K562 (cell line): ENCODE data around the gene PHKA1. TPM values are rescaled to one million over a fixed set of nuclear protein-coding genes. Genes with fewer than 3 reads are reported as not detected.

Source experiments
- ATAC-seq: fragments of 200-7000 bp; cut with Tn5 transposase; 3 replicates; pipeline ENCODE4 v1.9.1; 2020; ENCODE audit warnings: moderate library complexity
- BruUV-seq: library from RNA; stranded (reverse); fragments of 400-500 nt; replicated peaks from 2 replicates; lab custom pipeline; 2021; lab: Mats Ljungman, UMichigan
- CTCF ChIA-PET: fragments of 300-600 bp; formaldehyde crosslinking; extraction: SDS; loops from one replicate; lab custom pipeline; 2021; ENCODE audit warnings: low intra/inter-chr PET ratio; lab: Yijun Ruan, JAX
- POLR2A ChIA-PET: fragments of 300-600, 350-650 bp; sonication (Branson Sonifier 250); formaldehyde crosslinking; extraction: SDS; loops from one replicate; lab custom pipeline; 2021; ENCODE audit warnings: antibody characterized with exemption, inconsistent platforms; lab: Yijun Ruan, JAX
- DNase-seq, 4 experiments: peaks; one replicate each; pipeline versions ENCODE4 v3.0.0 to v3.0.0-alpha.2; 2011 to 2018; ENCODE audit warnings: low spot score in 3 of 4, mixed read lengths in 3 of 4; ENCODE audit errors: extremely low read depth in 1 of 4
- FAIRE-seq: peaks from 2 replicates; lab custom pipeline; 2011; peaks lifted over from hg19 to GRCh38; lab: Jason Lieb, UNC
- H2AFZ ChIP-seq: 2 replicates; pipeline ENCODE4 v1.6.0; 2011; ENCODE audit warnings: low read depth, low read length, control low read depth, inconsistent platforms
- H3K27ac ChIP-seq: fragments of 200-600 bp; 3 replicates; pipeline ENCODE4 v1.8.0; 2011; ENCODE audit warnings: low read depth, mild to moderate bottlenecking, control low read depth, inconsistent platforms, low read length, moderate library complexity, mixed read lengths; ENCODE audit errors: extremely low read depth
- H3K27me3 ChIP-seq, 2 experiments: fragments of 300-600 bp in 1 of 2; 2 replicates in 1 of 2; 3 replicates in 1 of 2; pipeline versions ENCODE4 v1.6.0 to v1.8.0; 2011; ENCODE audit warnings: inconsistent platforms in 2 of 2, low read length in 2 of 2, mild to moderate bottlenecking in 1 of 2, mixed read lengths in 1 of 2, moderate library complexity in 1 of 2; ENCODE audit not compliant: control insufficient read depth in 2 of 2, insufficient read depth in 2 of 2
- H3K36me3 ChIP-seq: fragments of 300-600 bp; 3 replicates; pipeline ENCODE4 v1.8.0; 2011; ENCODE audit warnings: mild to moderate bottlenecking, low read length, inconsistent platforms; ENCODE audit not compliant: control insufficient read depth, insufficient read depth
- H3K4me1 ChIP-seq, 2 experiments: fragments of 200-600 bp in 1 of 2; replicated peaks in 1 of 2; 2 replicates in 1 of 2; 3 replicates in 1 of 2; pipeline versions ENCODE4 v1.5.1 to v1.8.0; 2011; ENCODE audit warnings: inconsistent platforms in 2 of 2, low read length in 2 of 2, mild to moderate bottlenecking in 1 of 2, mixed read lengths in 1 of 2, moderate library complexity in 1 of 2; ENCODE audit not compliant: control insufficient read depth in 2 of 2, insufficient read depth in 2 of 2
- H3K4me2 ChIP-seq: 2 replicates; pipeline ENCODE4 v1.6.1; 2011; ENCODE audit warnings: low read length, control low read depth, inconsistent platforms, mixed read lengths; ENCODE audit not compliant: insufficient read depth
- H3K4me3 ChIP-seq: fragments of 200-600 bp; sonication (generic), shearing (Covaris generic); 2 replicates; pipeline ENCODE4 v1.5.1; 2016; ENCODE audit warnings: control low read depth, inconsistent platforms
- H3K79me2 ChIP-seq: fragments of 200-600 bp; 3 replicates; pipeline ENCODE4 v1.8.0; 2011; ENCODE audit warnings: low read length, inconsistent platforms; ENCODE audit not compliant: control insufficient read depth, insufficient read depth
- H3K9ac ChIP-seq, 2 experiments: 2 replicates each; pipeline versions ENCODE4 v1.6.0 to v1.6.1; 2011; ENCODE audit warnings: low read depth in 2 of 2, low read length in 2 of 2, control low read depth in 1 of 2, inconsistent platforms in 1 of 2, mild to moderate bottlenecking in 1 of 2, mixed read lengths in 1 of 2; ENCODE audit not compliant: insufficient read depth in 1 of 2
- H3K9me1 ChIP-seq: one replicate; pipeline ENCODE4 v1.6.0; 2011; ENCODE audit warnings: inconsistent platforms, mild to moderate bottlenecking, low read length, moderate library complexity; ENCODE audit not compliant: control insufficient read depth, insufficient read depth
- H3K9me3 ChIP-seq: replicated peaks from 2 replicates; pipeline ENCODE4 v1.5.1; 2011; ENCODE audit warnings: low read depth, low read length, inconsistent platforms; ENCODE audit not compliant: control insufficient read depth, insufficient read depth
- H4K20me1 ChIP-seq: replicated peaks from 2 replicates; pipeline ENCODE4 v1.6.1; 2011; ENCODE audit warnings: low read length, inconsistent platforms, mixed read lengths; ENCODE audit not compliant: control insufficient read depth, insufficient read depth
- BRCA1 ChIP-seq, 2 experiments: fragments of 450-650 bp in 1 of 2; sonication (generic) in 1 of 2; formaldehyde crosslinking in 1 of 2; IDR thresholded peaks; 2 replicates each; pipeline versions ENCODE4 v1.5.0 to v1.6.1; 2017 to 2020; ENCODE audit warnings: mild to moderate bottlenecking in 1 of 2, missing genetic modification reagents in 1 of 2
- DEAF1 ChIP-seq: fragments of 450-650 bp; formaldehyde crosslinking; IDR thresholded peaks from 2 replicates; pipeline ENCODE4 v1.4.0; 2020; ENCODE audit warnings: mild to moderate bottlenecking, moderate library complexity
- EHMT2 ChIP-seq: fragments of 450-650 bp; IDR thresholded peaks from 2 replicates; pipeline ENCODE4 v1.6.1; 2018; ENCODE audit warnings: antibody characterized with exemption
- EP400 ChIP-seq: fragments of 450-650 bp; IDR thresholded peaks from 2 replicates; pipeline ENCODE4 v1.6.1; 2017; ENCODE audit warnings: antibody characterized with exemption, mild to moderate bottlenecking, moderate library complexity
- GTF2E2 ChIP-seq: fragments of 200-800 bp; sonication (Bioruptor generic); IDR thresholded peaks from 2 replicates; pipeline ENCODE4 v1.6.1; 2016; ENCODE audit warnings: missing genetic modification characterization, missing compliant biosample characterization
- HMGXB4 ChIP-seq: sonication (generic); formaldehyde crosslinking; IDR thresholded peaks from 2 replicates; pipeline ENCODE4 v1.8.1; 2023; ENCODE audit warnings: mild to moderate bottlenecking, missing genetic modification reagents
- HNRNPH1 ChIP-seq: fragments of 200-400 bp; formaldehyde crosslinking; optimal IDR thresholded peaks from 2 replicates; pipeline ENCODE3; 2017; ENCODE audit warnings: low read depth, mild to moderate bottlenecking, low read length, moderate library complexity
- KLF6 ChIP-seq: fragments of 250-450 bp; sonication (Bioruptor Pico); IDR thresholded peaks from 2 replicates; pipeline ENCODE4 v1.4.0; 2020; ENCODE audit warnings: mild to moderate bottlenecking, moderate library complexity, borderline replicate concordance
- RAD51 ChIP-seq: fragments of 450-650 bp; IDR thresholded peaks from 2 replicates; pipeline ENCODE4 v1.7.1; 2016; ENCODE audit warnings: low read depth, mild to moderate bottlenecking, borderline replicate concordance
- RBM22 ChIP-seq: fragments of 200-400 bp; formaldehyde crosslinking; IDR thresholded peaks from 2 replicates; pipeline ENCODE4 v1.6.1; 2018; ENCODE audit warnings: low read length, low read depth; ENCODE audit not compliant: poor library complexity, severe bottlenecking
- SFPQ ChIP-seq: fragments of 200-400 bp; formaldehyde crosslinking; IDR thresholded peaks from 2 replicates; pipeline ENCODE4 v1.6.1; 2017; ENCODE audit warnings: mild to moderate bottlenecking, low read depth, low read length, moderate library complexity
- TCF7L2 ChIP-seq: fragments of 150-350 bp; IDR thresholded peaks from 2 replicates; pipeline ENCODE4 v1.6.1; 2016; ENCODE audit warnings: low read depth, mild to moderate bottlenecking, low read length, moderate library complexity
- ZHX1 ChIP-seq: fragments of 150-350 bp; conservative IDR thresholded peaks from 2 replicates; pipeline ENCODE4 v1.6.1; 2014; ENCODE audit warnings: low read length
- ZNF133 ChIP-seq: fragments of 250-450 bp; sonication (Bioruptor Pico); IDR thresholded peaks from 2 replicates; pipeline ENCODE4 v1.4.0; 2020; ENCODE audit warnings: mild to moderate bottlenecking
- ZNF384 ChIP-seq: IDR thresholded peaks from 2 replicates; pipeline ENCODE4 v1.6.1; 2012; ENCODE audit warnings: low read depth, low read length, improper control_type of control experiment
- ZNF695 ChIP-seq: fragments of 450-650 bp; formaldehyde crosslinking; IDR thresholded peaks from 2 replicates; pipeline ENCODE4 v1.4.0; 2020; ENCODE audit warnings: mild to moderate bottlenecking, moderate library complexity
- WGBS: fragments of 100-300 bp; shearing (Covaris generic); methylation state at CpG from one replicate; pipeline ENCODE4 v1.1.6; 2016; ENCODE audit warnings: low coverage, mixed read lengths; ENCODE audit not compliant: insufficient coverage; ENCODE audit errors: missing lambda C conversion rate; 5-methylcytosine and 5-hydroxymethylcytosine counted together
- in situ Hi-C: fragments of 300-500 bp; cut with MboI; formaldehyde crosslinking; loops from 4 replicates; pipeline ENCODE4 v1.15.0; 2018; ENCODE audit warnings: inconsistent platforms, mixed read lengths
- intact Hi-C: fragments of 100-400 bp; cut with micrococcal nuclease; formaldehyde crosslinking; loops from 2 replicates; pipeline ENCODE4 v1.14.2; 2022
- polyA plus RNA-seq, 8 experiments: library from polyadenylated mRNA; depleted of rRNA in 4 of 8; stranded (reverse) in 5 of 8; unstranded in 3 of 8; fragments of >200 nt; fragmentation: Nextera tagmentation in 2 of 8; fragmentation: Illumina TruSeq in 1 of 8; extraction: Ambion mirVana in 2 of 8; extraction: Trizol in 1 of 8; gene quantifications; 2 replicates each; pipeline versions ENCODE4 v1.2.1 to v1.2.3, GENCODE V29; 2011 to 2014; ENCODE audit warnings: inconsistent platforms in 1 of 8, missing spikeins in 1 of 8
- total RNA-seq, 7 experiments: library from RNA; depleted of rRNA in 6 of 7; stranded (reverse); fragments of >200 nt in 6 of 7; fragmentation: Illumina TruSeq in 2 of 7; extraction: Trizol in 2 of 7; gene quantifications; 2 replicates each; pipeline versions ENCODE4 v1.2.1 to v1.2.3, GENCODE V29; 2011 to 2021; ENCODE audit warnings: low replicate concordance in 1 of 7

Gene PHKA1
- total and polyA plus RNA-seq, 9 of the 15 experiments (the other 6 are each of a cell fraction or from before 2014, with no cell fraction given) = 2.4 to 9.6 (median 5.8) TPM

- Histone ChIP-seq H3K4me2 (no peak overlapping the region), H3K9ac (no peak overlapping the region), H3K27ac (no peak overlapping the region), H3K4me3 (no peak overlapping the region), H4K20me1 (no peaks in the 10 kb centered on the region), H3K36me3 (no peaks in the 10 kb centered on the region), H3K27me3 (no peaks in the 10 kb centered on the region), H3K79me2 (no peaks in the 10 kb centered on the region), H3K9me1 (no peaks in the 10 kb centered on the region), H3K9me3 (no peaks in the 10 kb centered on the region), H3K4me1 (no peaks in the 10 kb centered on the region), H2AFZ (no peak overlapping the region)
- ChIA-PET CTCF (no interaction called here), POLR2A (no interaction called here)
- no TSS peak for BruUV-seq
- FAIRE-seq (no peak), DNase-seq (no peak), ATAC-seq (no peak)
- in situ Hi-C loops = no loop called here
- intact Hi-C loops = no loop called here
- WGBS = no CpG with 5 or more reads among the region's 1 CpG
- no peak for TF ChIP-seq GTF2E2 (tag)
- TF ChIP-seq RBM22 = no peak
- TF ChIP-seq DEAF1 (CRISPR knock-in tag) = no peak
- TF ChIP-seq ZHX1 = no peak
- no peak for TF ChIP-seq EHMT2
- no peak for TF ChIP-seq EP400
- no peak for TF ChIP-seq RAD51
- no peak for TF ChIP-seq HNRNPH1
- TF ChIP-seq ZNF384 = no peak
- no peak for TF ChIP-seq ZNF133 (CRISPR knock-in tag)
- no peak for TF ChIP-seq SFPQ
- TF ChIP-seq BRCA1 (IDR thresholded peaks at IDR 0.05) = no peak
- TF ChIP-seq BRCA1 (CRISPR knock-in tag; IDR thresholded peaks at IDR 0.05) = no peak
- no peak for TF ChIP-seq HMGXB4 (CRISPR knock-in tag)
- TF ChIP-seq KLF6 = no peak
- no peak for TF ChIP-seq ZNF695
- TF ChIP-seq TCF7L2 = no peak
Measured at GRCh38 chrX:72630185-72630584, 83.9 kb downstream of the PHKA1 start.
